Left lung (tissue), 10 donors: ENCODE measurements around the gene DUXB. TPM values are rescaled to one million over a fixed set of nuclear protein-coding genes. Genes with fewer than 3 reads are reported as not detected.

Source experiments
- ATAC-seq: fragments of 200-7000 bp; cut with Tn5 transposase; one replicate; pipeline ENCODE4 v1.9.1; 2020; ENCODE audit warnings: moderate library complexity
- DNase-seq, 4 donors: peaks; one replicate each; pipeline ENCODE4 v3.0.0-alpha.2; 2013 to 2020
- H3K27ac ChIP-seq, 2 donors: fragments of 200-600 bp; sonication (generic) in 1 of 2; one replicate each; pipeline versions ENCODE4 v1.5.0 to v1.8.0; 2020 to 2021
- H3K27me3 ChIP-seq, 2 donors: fragments of 200-600 bp; sonication (generic) in 1 of 2; one replicate each; pipeline versions ENCODE4 v1.5.0 to v1.8.0; 2020 to 2021
- H3K36me3 ChIP-seq, 2 donors: fragments of 200-600 bp; sonication (generic) in 1 of 2; one replicate each; pipeline versions ENCODE4 v1.5.0 to v1.8.0; 2020 to 2021
- H3K4me1 ChIP-seq, 2 donors: fragments of 200-600 bp; one replicate each; pipeline ENCODE4 v1.8.0; 2021
- H3K4me3 ChIP-seq, 2 donors: fragments of 200-600 bp; sonication (generic) in 1 of 2; one replicate each; pipeline versions ENCODE4 v1.5.0 to v1.8.0; 2020 to 2021; ENCODE audit warnings: mild to moderate bottlenecking in 1 of 2
- H3K9me3 ChIP-seq, 2 donors: fragments of 200-600 bp; sonication (generic) in 1 of 2; one replicate each; pipeline versions ENCODE4 v1.5.0 to v1.8.0; 2020 to 2021
- intact Hi-C, 2 donors: fragments of 100-400 bp; cut with DNase I; formaldehyde crosslinking; loops; one replicate each; pipeline versions ENCODE4 v1.11.2 to v1.14.2; 2022
- polyA plus RNA-seq, 6 donors: library from polyadenylated mRNA; unstranded; fragments of 120-200 nt; gene quantifications; one replicate each; pipeline ENCODE4 v1.2.1, GENCODE V29; 2013; ENCODE audit not compliant: insufficient read length in 6 of 6
- total RNA-seq, 2 donors: library from RNA; stranded (reverse); fragmentation: NEBNext Ultra II Directional; extraction: Animal tissue kit (Norgen Biotek cat#: 25700); gene quantifications; one replicate each; pipeline ENCODE4 v1.2.1, GENCODE V29; 2021
- TF ChIP-seq, protein P1 (sequence below), 2 donors: fragments of 200-600 bp; sonication (generic) in 1 of 2; IDR thresholded peaks; one replicate each; pipeline versions ENCODE4 v1.5.0 to v1.8.0; 2021; ENCODE audit warnings: antibody characterized with exemption in 2 of 2
- donor health status: DM: no; HTN: yes; CAD: no.
- donor health status: DM: no; HTN: no; CAD: no.

The DUXB gene
- total and polyA plus RNA-seq, 8 donors = 0.15 to 0.42 (median 0.16) TPM; not detected in 4

DNA sequence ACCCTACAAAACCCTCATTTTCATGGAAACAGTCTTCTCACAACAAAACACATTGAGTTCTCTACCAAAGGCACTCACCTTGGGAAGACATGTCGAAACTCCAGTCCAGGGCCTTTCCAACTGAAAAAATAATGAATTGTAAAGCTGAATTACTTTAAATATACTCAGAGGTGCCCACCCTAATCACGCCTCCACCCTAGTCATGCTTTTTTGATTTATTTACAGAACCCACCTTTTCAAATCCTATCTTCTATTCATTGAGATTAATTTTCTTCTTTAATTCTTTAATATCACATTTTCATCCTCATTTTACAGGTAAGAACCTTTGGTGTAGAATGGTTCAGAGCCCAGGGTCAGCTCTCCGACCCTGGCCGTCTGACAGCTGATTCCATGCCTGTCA is 24.4 kb downstream of the DUXB start, which contains the start of gene CPHXL2:
Gene CPHXL2 (minus strand): TSS at position 101 of the 400 bp plus-strand sequence. CDS start 10 bp downstream, at position 91.
- H3K27ac ChIP-seq = no peak within 1 kb of the TSS
- TF ChIP-seq, protein P1, sequence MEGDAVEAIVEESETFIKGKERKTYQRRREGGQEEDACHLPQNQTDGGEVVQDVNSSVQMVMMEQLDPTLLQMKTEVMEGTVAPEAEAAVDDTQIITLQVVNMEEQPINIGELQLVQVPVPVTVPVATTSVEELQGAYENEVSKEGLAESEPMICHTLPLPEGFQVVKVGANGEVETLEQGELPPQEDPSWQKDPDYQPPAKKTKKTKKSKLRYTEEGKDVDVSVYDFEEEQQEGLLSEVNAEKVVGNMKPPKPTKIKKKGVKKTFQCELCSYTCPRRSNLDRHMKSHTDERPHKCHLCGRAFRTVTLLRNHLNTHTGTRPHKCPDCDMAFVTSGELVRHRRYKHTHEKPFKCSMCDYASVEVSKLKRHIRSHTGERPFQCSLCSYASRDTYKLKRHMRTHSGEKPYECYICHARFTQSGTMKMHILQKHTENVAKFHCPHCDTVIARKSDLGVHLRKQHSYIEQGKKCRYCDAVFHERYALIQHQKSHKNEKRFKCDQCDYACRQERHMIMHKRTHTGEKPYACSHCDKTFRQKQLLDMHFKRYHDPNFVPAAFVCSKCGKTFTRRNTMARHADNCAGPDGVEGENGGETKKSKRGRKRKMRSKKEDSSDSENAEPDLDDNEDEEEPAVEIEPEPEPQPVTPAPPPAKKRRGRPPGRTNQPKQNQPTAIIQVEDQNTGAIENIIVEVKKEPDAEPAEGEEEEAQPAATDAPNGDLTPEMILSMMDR (IDR thresholded peaks at IDR 0.05) = no peak
- H3K9me3 ChIP-seq = no peaks in the 10 kb centered on the region
- no peaks in the 10 kb centered on the region for H3K36me3 ChIP-seq
- ATAC-seq (no peak), DNase-seq (no peak)
- H3K4me3 ChIP-seq = no peak within 1 kb of the TSS
- no peaks in the 10 kb centered on the region for H3K27me3 ChIP-seq
- intact Hi-C loops = no loop called here
- H3K4me1 ChIP-seq = no peaks in the 10 kb centered on the region

DNA sequence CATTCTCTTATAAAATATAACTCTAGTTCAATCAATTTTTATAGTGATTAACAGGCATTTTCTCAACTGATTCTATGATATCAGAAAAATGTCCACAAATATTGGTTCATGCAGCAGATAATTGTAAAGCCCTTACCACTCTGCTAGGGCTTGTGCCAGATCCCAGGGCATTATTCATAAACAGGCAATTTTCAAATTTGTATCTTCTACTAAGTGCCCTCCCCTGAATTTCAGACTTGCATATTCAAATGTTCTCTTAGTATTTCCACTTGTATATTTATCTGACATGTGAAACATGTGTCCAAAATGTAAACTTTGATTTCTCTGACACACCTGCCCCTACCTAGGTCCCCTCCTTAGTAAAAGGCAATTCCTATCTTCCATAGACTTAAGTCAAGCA is 33.8 kb downstream of the DUXB start:
- Histone ChIP-seq H3K4me1 (no peaks in the 10 kb centered on the region), H3K4me3 (no peak overlapping the region), H3K27ac (no peak overlapping the region), H3K27me3 (no peaks in the 10 kb centered on the region), H3K9me3 (no peaks in the 10 kb centered on the region), H3K36me3 (no peaks in the 10 kb centered on the region)
- intact Hi-C loops = no loop called here
- ATAC-seq (no peak), DNase-seq (no peak)
- TF ChIP-seq, protein P1 (IDR thresholded peaks at IDR 0.05) = no peak

DNA sequence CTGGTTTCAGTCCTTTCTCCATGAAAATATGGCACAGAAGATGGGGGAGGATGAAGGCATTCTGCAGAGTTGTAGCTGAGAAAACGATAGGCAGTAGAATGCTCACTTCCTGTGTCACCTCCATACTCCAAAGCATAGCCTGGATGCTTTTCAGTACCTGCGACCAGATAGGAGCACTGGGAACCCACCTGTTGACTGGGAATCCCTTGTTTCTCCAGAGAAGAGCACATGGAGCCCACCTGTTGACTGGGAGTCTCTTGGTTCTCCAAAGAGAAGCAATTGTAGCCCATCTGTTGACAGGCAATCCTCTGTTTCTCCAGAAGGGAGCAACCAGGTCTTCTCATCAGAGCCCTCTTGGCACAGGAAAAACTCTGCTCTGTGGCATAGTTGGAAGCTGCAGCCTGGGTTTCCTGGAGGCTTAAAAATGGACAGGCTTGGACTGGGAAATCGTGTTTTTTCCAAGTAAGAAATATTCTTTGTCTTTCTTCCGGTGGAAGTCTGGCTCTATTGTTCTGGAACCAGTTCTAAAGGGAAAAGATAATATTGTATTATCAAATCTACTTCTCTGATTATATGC is 40.4 kb downstream of the DUXB start:
- no peak overlapping the region for H3K4me3 ChIP-seq
- H3K9me3 ChIP-seq = no peaks in the 10 kb centered on the region
- ATAC-seq = no peak
- TF ChIP-seq, protein P1 (IDR thresholded peaks at IDR 0.05) = no peak
- H3K27me3 ChIP-seq = no peaks in the 10 kb centered on the region
- intact Hi-C loops = no loop called here
- no peak overlapping the region for H3K27ac ChIP-seq
- no peaks in the 10 kb centered on the region for H3K4me1 ChIP-seq
- H3K36me3 ChIP-seq = peaks cover 0 to 48% of the 10 kb centered on the region in 2 donors
- DNase-seq = no peak

DNA sequence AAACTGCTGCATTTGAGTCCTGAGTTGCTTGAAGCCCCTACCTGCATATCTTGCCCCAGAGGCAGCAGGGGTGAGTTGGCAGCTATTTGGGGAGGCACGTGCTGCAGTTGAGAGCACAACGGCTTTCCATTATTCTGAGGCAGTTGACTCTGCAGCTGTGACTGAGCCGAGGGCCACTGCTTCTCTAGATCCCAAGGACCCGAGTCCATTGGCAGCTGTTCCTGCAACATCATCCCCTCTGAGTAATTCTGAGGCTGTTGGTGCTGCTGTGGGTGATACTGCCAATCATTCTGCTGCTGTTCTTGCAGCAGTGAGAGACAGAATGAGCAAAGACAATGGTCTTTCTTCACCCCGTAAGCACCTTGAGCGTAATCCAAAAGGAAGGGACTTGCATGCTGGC is 40.9 kb downstream of the DUXB start:
- no peak for ATAC-seq
- no peaks in the 10 kb centered on the region for H3K27me3 ChIP-seq
- DNase-seq = no peak
- TF ChIP-seq, protein P1 (IDR thresholded peaks at IDR 0.05) = no peak
- peaks cover 0 to 53% of the 10 kb centered on the region in 2 donors for H3K36me3 ChIP-seq
- H3K9me3 ChIP-seq = no peaks in the 10 kb centered on the region
- H3K4me1 ChIP-seq = no peaks in the 10 kb centered on the region
- H3K27ac ChIP-seq = no peak overlapping the region
- intact Hi-C loops = no loop called here
- no peak overlapping the region for H3K4me3 ChIP-seq

DNA sequence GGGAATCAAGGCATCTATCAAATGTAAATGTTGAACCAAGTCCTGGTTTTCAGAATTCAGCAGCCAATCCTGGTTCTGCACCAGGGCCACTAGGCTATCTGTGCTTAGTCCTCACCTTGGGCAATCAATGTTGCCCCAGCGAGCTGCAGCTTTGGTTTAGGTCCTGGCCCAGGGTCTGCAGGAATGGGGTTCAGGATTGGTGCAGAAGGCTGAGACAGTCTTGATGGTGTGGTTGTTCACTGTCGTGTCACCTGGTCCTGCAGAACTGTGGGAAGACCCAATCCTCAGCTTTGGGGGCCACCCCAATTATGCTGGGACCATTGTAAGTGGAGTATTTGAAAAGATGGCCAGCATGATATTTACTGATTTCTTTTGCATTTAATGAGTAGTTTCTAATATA is 43.1 kb downstream of the DUXB start:
- no peak overlapping the region for H3K4me3 ChIP-seq
- intact Hi-C loops = no loop called here
- DNase-seq = no peak
- peaks cover 0 to 3% of the 10 kb centered on the region in 2 donors for H3K4me1 ChIP-seq
- TF ChIP-seq, protein P1 (IDR thresholded peaks at IDR 0.05) = no peak
- peaks cover 0 to 68% of the 10 kb centered on the region in 2 donors for H3K36me3 ChIP-seq
- no peak for ATAC-seq
- no peak overlapping the region for H3K27ac ChIP-seq
- no peaks in the 10 kb centered on the region for H3K27me3 ChIP-seq
- H3K9me3 ChIP-seq = no peaks in the 10 kb centered on the region
